ENCODE data around the gene LONP2. TPM values are rescaled to one million over a fixed set of nuclear protein-coding genes. Genes with fewer than 3 reads are reported as not detected.

LONP2 gene
- total and polyA plus RNA-seq, 2 of the 13 experiments (the other 11 are each of a cell fraction or from before 2014, with no cell fraction given), result 39.2 to 63.3 TPM

GRCh38 chr16:48203974-48204824 lies 39.9 kb upstream of the LONP2 start (continued):
- TF ChIP-seq, protein P1, sequence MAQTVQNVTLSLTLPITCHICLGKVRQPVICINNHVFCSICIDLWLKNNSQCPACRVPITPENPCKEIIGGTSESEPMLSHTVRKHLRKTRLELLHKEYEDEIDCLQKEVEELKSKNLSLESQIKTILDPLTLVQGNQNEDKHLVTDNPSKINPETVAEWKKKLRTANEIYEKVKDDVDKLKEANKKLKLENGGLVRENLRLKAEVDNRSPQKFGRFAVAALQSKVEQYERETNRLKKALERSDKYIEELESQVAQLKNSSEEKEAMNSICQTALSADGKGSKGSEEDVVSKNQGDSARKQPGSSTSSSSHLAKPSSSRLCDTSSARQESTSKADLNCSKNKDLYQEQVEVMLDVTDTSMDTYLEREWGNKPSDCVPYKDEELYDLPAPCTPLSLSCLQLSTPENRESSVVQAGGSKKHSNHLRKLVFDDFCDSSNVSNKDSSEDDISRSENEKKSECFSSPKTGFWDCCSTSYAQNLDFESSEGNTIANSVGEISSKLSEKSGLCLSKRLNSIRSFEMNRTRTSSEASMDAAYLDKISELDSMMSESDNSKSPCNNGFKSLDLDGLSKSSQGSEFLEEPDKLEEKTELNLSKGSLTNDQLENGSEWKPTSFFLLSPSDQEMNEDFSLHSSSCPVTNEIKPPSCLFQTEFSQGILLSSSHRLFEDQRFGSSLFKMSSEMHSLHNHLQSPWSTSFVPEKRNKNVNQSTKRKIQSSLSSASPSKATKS (CRISPR knock-in tag; IDR thresholded peaks at IDR 0.05), result no peak
- TF ChIP-seq CHD2 (IDR thresholded peaks at IDR 0.05; ENCODE audit: low read depth, low read length) (0 out of 2 replicates have a peak, but pooled peaks have one; percentile 14), ZNF704 (CRISPR knock-in tag; IDR thresholded peaks at IDR 0.05; ENCODE audit: borderline replicate concordance) (0 out of 2 replicates have a peak, but pooled peaks have one; percentile 54), PRDM15 (CRISPR knock-in tag; IDR thresholded peaks at IDR 0.05) (no peak), HOMEZ (CRISPR knock-in tag; IDR thresholded peaks at IDR 0.05; ENCODE audit: low read depth) (peak; percentile 93), ZFY (CRISPR knock-in tag; IDR thresholded peaks at IDR 0.05) (no peak), CC2D1A (CRISPR knock-in tag; IDR thresholded peaks at IDR 0.05) (no peak), GABPA (IDR thresholded peaks at IDR 0.05; ENCODE audit: low read depth, low read length) (no peak), GABPA (CRISPR knock-in tag; IDR thresholded peaks at IDR 0.05; ENCODE audit: low read depth) (peak; percentile 61), ZNF761 (CRISPR knock-in tag; conservative IDR thresholded peaks at IDR 0.05) (peak; percentile 57; the same call in 1 of the 2 replicates), ZNF3 (CRISPR knock-in tag; IDR thresholded peaks at IDR 0.05) (peak; percentile 79; the same call in 1 of the 2 replicates), ZNF780A (CRISPR knock-in tag; IDR thresholded peaks at IDR 0.05) (no peak), ZNF557 (CRISPR knock-in tag; IDR thresholded peaks at IDR 0.05) (peak; percentile 92; the same call in 1 of the 2 replicates), ZNF552 (CRISPR knock-in tag; IDR thresholded peaks at IDR 0.05; ENCODE audit: borderline replicate concordance) (peak; percentile 63; the same call in 1 of the 2 replicates), WIZ (CRISPR knock-in tag; IDR thresholded peaks at IDR 0.05) (peak; percentile 93; the same call in 1 of the 2 replicates), KLF16 (CRISPR knock-in tag; IDR thresholded peaks at IDR 0.05) (peak in 1 of 2 experiments; percentile 93; a peak in 2 of 4 replicates), ZNF569 (CRISPR knock-in tag; IDR thresholded peaks at IDR 0.05; ENCODE audit: borderline replicate concordance) (peak; percentile 73; the same call in 1 of the 2 replicates), TBP (CRISPR knock-in tag; IDR thresholded peaks at IDR 0.05) (no peak), DNMT1 (CRISPR knock-in tag; IDR thresholded peaks at IDR 0.05) (peak; percentile 89; the same call in 1 of the 2 replicates), ZNF124 (CRISPR knock-in tag; IDR thresholded peaks at IDR 0.05) (peak; percentile 98), ZNF101 (CRISPR knock-in tag; IDR thresholded peaks at IDR 0.05; ENCODE audit: borderline replicate concordance, low read depth) (no peak)
